H1 (cell line): ENCODE data around the gene CREBL2. TPM values are rescaled to one million over a fixed set of nuclear protein-coding genes. Genes with fewer than 3 reads are reported as not detected.

Source experiments
- CTCF ChIA-PET: fragments of 300-600 bp; sonication (Branson Sonifier 250); formaldehyde crosslinking; loops from one replicate; lab custom pipeline; 2021; ENCODE audit not compliant: partially characterized antibody; lab: Charles Lee
- POLR2A ChIA-PET: fragments of 300-600 bp; sonication (Branson Sonifier 250); formaldehyde crosslinking; loops from one replicate; lab custom pipeline; 2021; ENCODE audit warnings: inconsistent platforms; ENCODE audit not compliant: partially characterized antibody; lab: Charles Lee
- DNase-seq, 2 experiments: peaks; one replicate each; pipeline versions ENCODE4 v3.0.0 to v3.0.0-alpha.2; 2010 to 2022; ENCODE audit warnings: low spot score in 2 of 2, low read depth in 1 of 2, mixed read lengths in 1 of 2
- FAIRE-seq: peaks from 2 replicates; lab custom pipeline; 2011; peaks lifted over from hg19 to GRCh38; lab: Jason Lieb, UNC
- H2AFZ ChIP-seq: 2 replicates; pipeline ENCODE4 v1.8.1; 2012; ENCODE audit warnings: low read length, inconsistent platforms
- H2AK5ac ChIP-seq: 2 replicates; pipeline ENCODE4 v1.6.1; 2013; ENCODE audit warnings: low read depth, low read length
- H2BK120ac ChIP-seq: replicated peaks from 2 replicates; pipeline ENCODE3; 2013; ENCODE audit warnings: low read depth, low read length, inconsistent platforms
- H2BK12ac ChIP-seq: 2 replicates; pipeline ENCODE4 v1.6.1; 2013; ENCODE audit warnings: low read depth, low read length
- H2BK15ac ChIP-seq: 2 replicates; pipeline ENCODE4 v1.6.1; 2013; ENCODE audit warnings: low read length
- H2BK20ac ChIP-seq: 2 replicates; pipeline ENCODE4 v1.6.1; 2013; ENCODE audit warnings: low read length
- H2BK5ac ChIP-seq: 2 replicates; pipeline ENCODE4 v1.6.1; 2013; ENCODE audit warnings: low read depth, low read length
- H3K14ac ChIP-seq: 2 replicates; pipeline ENCODE4 v1.6.1; 2013; ENCODE audit warnings: inconsistent platforms; ENCODE audit not compliant: insufficient read length
- H3K18ac ChIP-seq: 2 replicates; pipeline ENCODE4 v1.6.1; 2013; ENCODE audit warnings: low read length; ENCODE audit errors: extremely low read depth
- H3K23ac ChIP-seq: 2 replicates; pipeline ENCODE4 v1.6.1; 2013; ENCODE audit warnings: inconsistent platforms; ENCODE audit not compliant: insufficient read length
- H3K23me2 ChIP-seq: 2 replicates; pipeline ENCODE4 v1.6.1; 2013; ENCODE audit warnings: low read depth, low read length
- H3K27ac ChIP-seq: 2 replicates; pipeline ENCODE4 v1.6.1; 2011; ENCODE audit warnings: low read depth, low read length, inconsistent platforms
- H3K27me3 ChIP-seq, 4 experiments: replicated peaks in 1 of 4; 1 replicate in 1 of 4; 2 replicates in 3 of 4; pipeline versions ENCODE4 v1.6.1 to v1.8.1; 2011 to 2013; ENCODE audit warnings: low read length in 3 of 4, mild to moderate bottlenecking in 3 of 4, inconsistent platforms in 2 of 4, mixed read lengths in 2 of 4, moderate library complexity in 1 of 4; ENCODE audit not compliant: control insufficient read depth in 3 of 4, insufficient read depth in 3 of 4; ENCODE audit errors: extremely low read depth in 1 of 4
- H3K36me3 ChIP-seq, 4 experiments: 2 replicates each; pipeline versions ENCODE4 v1.6.1 to v1.8.1; 2011 to 2013; ENCODE audit warnings: mild to moderate bottlenecking in 4 of 4, low read length in 3 of 4, moderate library complexity in 2 of 4, control low read depth in 1 of 4, inconsistent platforms in 1 of 4; ENCODE audit not compliant: insufficient read depth in 4 of 4, control insufficient read depth in 2 of 4
- H3K4ac ChIP-seq: replicated peaks from 2 replicates; pipeline ENCODE3; 2013; ENCODE audit warnings: low read length, low read depth, mixed read lengths, inconsistent platforms; ENCODE audit not compliant: insufficient read length
- H3K4me1 ChIP-seq, 4 experiments: replicated peaks in 1 of 4; 1 replicate in 1 of 4; 2 replicates in 3 of 4; pipeline versions ENCODE4 v1.6.1 to v1.8.1; 2011 to 2013; ENCODE audit warnings: low read length in 3 of 4, inconsistent platforms in 2 of 4, mixed read lengths in 1 of 4; ENCODE audit not compliant: insufficient read depth in 4 of 4, control insufficient read depth in 3 of 4
- H3K4me2 ChIP-seq, 2 experiments: 2 replicates each; pipeline versions ENCODE4 v1.6.1 to v1.8.1; 2011 to 2013; ENCODE audit warnings: low read depth in 2 of 2, low read length in 2 of 2, control low read depth in 1 of 2, inconsistent platforms in 1 of 2, mild to moderate bottlenecking in 1 of 2; ENCODE audit not compliant: insufficient read depth in 1 of 2
- H3K4me3 ChIP-seq, 4 experiments: fragments of 200-600, 300-600 bp in 1 of 4; sonication (generic), shearing (Covaris generic), sonication (Bioruptor Twin) in 1 of 4; 2 replicates each; pipeline versions ENCODE4 v1.5.1 to v1.8.1; 2011 to 2016; ENCODE audit warnings: low read length in 4 of 4, low read depth in 3 of 4, control low read depth in 2 of 4, inconsistent platforms in 2 of 4, mild to moderate bottlenecking in 2 of 4, mixed read lengths in 1 of 4, moderate library complexity in 1 of 4; ENCODE audit not compliant: insufficient read depth in 2 of 4; ENCODE audit errors: extremely low read depth in 1 of 4
- H3K56ac ChIP-seq: replicated peaks from 2 replicates; pipeline ENCODE3; 2013; ENCODE audit warnings: low read depth, mild to moderate bottlenecking, mixed read lengths, low read length, inconsistent platforms; ENCODE audit not compliant: insufficient read length
- H3K79me1 ChIP-seq: 2 replicates; pipeline ENCODE4 v1.6.1; 2013; ENCODE audit warnings: low read depth, low read length, control low read depth
- H3K79me2 ChIP-seq, 2 experiments: 2 replicates each; pipeline versions ENCODE4 v1.6.1 to v1.8.1; 2012 to 2013; ENCODE audit warnings: low read length in 2 of 2, mild to moderate bottlenecking in 2 of 2, inconsistent platforms in 1 of 2; ENCODE audit not compliant: insufficient read depth in 2 of 2, control insufficient read depth in 1 of 2
- H3K9ac ChIP-seq, 4 experiments: replicated peaks in 1 of 4; 1 replicate in 1 of 4; 2 replicates in 3 of 4; pipeline versions ENCODE4 v1.6.1 to v1.8.1; 2011 to 2013; ENCODE audit warnings: low read depth in 3 of 4, low read length in 3 of 4, control low read depth in 2 of 4, mild to moderate bottlenecking in 2 of 4, moderate library complexity in 2 of 4, inconsistent platforms in 1 of 4; ENCODE audit errors: extremely low read depth in 1 of 4
- H3K9me3 ChIP-seq, 2 experiments: 2 replicates each; pipeline versions ENCODE4 v1.6.1 to v1.8.1; 2012 to 2013; ENCODE audit warnings: mild to moderate bottlenecking in 2 of 2, moderate library complexity in 2 of 2, control low read depth in 1 of 2, inconsistent platforms in 1 of 2, low read depth in 1 of 2, low read length in 1 of 2, mixed read lengths in 1 of 2; ENCODE audit not compliant: insufficient read depth in 2 of 2
- H4K20me1 ChIP-seq, 2 experiments: replicated peaks in 1 of 2; 2 replicates each; pipeline versions ENCODE3 to v1.8.1; 2011 to 2013; ENCODE audit warnings: inconsistent platforms in 2 of 2, low read length in 2 of 2, mild to moderate bottlenecking in 1 of 2; ENCODE audit not compliant: insufficient read depth in 2 of 2, control insufficient read depth in 1 of 2
- H4K5ac ChIP-seq: 2 replicates; pipeline ENCODE4 v1.6.1; 2013; ENCODE audit warnings: low read length, low read depth, mixed read lengths, inconsistent platforms; ENCODE audit not compliant: insufficient read length
- H4K8ac ChIP-seq: 2 replicates; pipeline ENCODE4 v1.8.0; 2013; ENCODE audit warnings: mild to moderate bottlenecking, moderate library complexity, low read length, inconsistent platforms; ENCODE audit not compliant: insufficient read depth; ENCODE audit errors: extremely low read depth
- H4K91ac ChIP-seq: replicated peaks from 2 replicates; pipeline ENCODE3; 2013; ENCODE audit warnings: low read length, mixed read lengths, inconsistent platforms; ENCODE audit not compliant: insufficient read length
- CEBPB ChIP-seq: IDR thresholded peaks from 2 replicates; pipeline ENCODE4 v1.6.1; 2012; ENCODE audit warnings: low read depth, low read length
- EZH2 ChIP-seq: fragments of 200-600 bp; sonication (generic); IDR thresholded peaks from 2 replicates; pipeline ENCODE4 v1.7.1; 2012; ENCODE audit warnings: low read depth, mild to moderate bottlenecking, moderate library complexity, low read length, inconsistent platforms; ENCODE audit not compliant: severe bottlenecking
- GTF2F1 ChIP-seq: IDR thresholded peaks from 2 replicates; pipeline ENCODE4 v1.6.1; 2012; ENCODE audit warnings: low read depth, low read length, improper control_type of control experiment, borderline replicate concordance
- HDAC2 ChIP-seq, 2 experiments: fragments of 300-600 bp in 1 of 2; sonication (generic) in 1 of 2; IDR thresholded peaks; 2 replicates each; pipeline ENCODE4 v1.6.1; 2011 to 2012; ENCODE audit warnings: low read depth in 2 of 2, low read length in 2 of 2, mild to moderate bottlenecking in 2 of 2, moderate library complexity in 2 of 2, borderline replicate concordance in 1 of 2, inconsistent platforms in 1 of 2
- KDM1A ChIP-seq: fragments of 200-600, 300-600 bp; sonication (generic); IDR thresholded peaks from 2 replicates; pipeline ENCODE4 v1.7.1; 2016; ENCODE audit warnings: mild to moderate bottlenecking, low read length, borderline replicate concordance
- POLR2A ChIP-seq, 2 experiments: IDR thresholded peaks; 1 replicate in 1 of 2; 2 replicates in 1 of 2; pipeline ENCODE4 v1.6.1; 2011; ENCODE audit warnings: low read depth in 2 of 2, low read length in 2 of 2, mild to moderate bottlenecking in 2 of 2; ENCODE audit errors: control extremely low read depth in 1 of 2
- POLR2AphosphoS5 ChIP-seq: IDR thresholded peaks from 2 replicates; pipeline ENCODE4 v1.6.1; 2011; ENCODE audit warnings: low read depth, low read length
- POU5F1 ChIP-seq: IDR thresholded peaks from 2 replicates; pipeline ENCODE4 v1.6.1; 2011; ENCODE audit warnings: low read depth, mild to moderate bottlenecking, low read length, moderate library complexity
- RBBP5 ChIP-seq: IDR thresholded peaks from 2 replicates; pipeline ENCODE4 v1.7.1; 2012; ENCODE audit warnings: low read depth, mild to moderate bottlenecking, inconsistent platforms, low read length, moderate library complexity, borderline replicate concordance
- SP1 ChIP-seq: IDR thresholded peaks from 2 replicates; pipeline ENCODE4 v1.6.1; 2011; ENCODE audit warnings: low read depth, low read length
- SUZ12 ChIP-seq: fragments of 200-600 bp; sonication (generic); IDR thresholded peaks from 2 replicates; pipeline ENCODE4 v1.6.1; 2012; ENCODE audit warnings: mild to moderate bottlenecking, inconsistent platforms, low read length, moderate library complexity, mixed read lengths
- TAF7 ChIP-seq: optimal IDR thresholded peaks from 2 replicates; pipeline ENCODE3; 2011; ENCODE audit warnings: low read depth, mild to moderate bottlenecking, inconsistent platforms, low read length, moderate library complexity, borderline replicate concordance
- TBP ChIP-seq: IDR thresholded peaks from 2 replicates; pipeline ENCODE4 v1.6.1; 2011; ENCODE audit warnings: low read depth, low read length, improper control_type of control experiment
- WGBS, 2 experiments: shearing (Covaris generic) in 1 of 2; methylation state at CpG; one replicate each; pipeline versions ENCODE4 v1.1.6 to v1.1.7; 2013 to 2015; ENCODE audit warnings: low lambda C conversion rate in 2 of 2, mixed read lengths in 2 of 2, inconsistent platforms in 1 of 2, low coverage in 1 of 2, missing lambda C conversion rate in 1 of 2; ENCODE audit not compliant: insufficient replicate concordance in 2 of 2, insufficient coverage in 1 of 2, insufficient read length in 1 of 2; ENCODE audit errors: extremely low coverage in 1 of 2, missing lambda C conversion rate in 1 of 2; 5-methylcytosine and 5-hydroxymethylcytosine counted together
- polyA plus RNA-seq, 7 experiments: library from polyadenylated mRNA; depleted of rRNA in 3 of 7; stranded (reverse) in 5 of 7; unstranded in 2 of 7; fragments of >200 nt in 5 of 7; fragments of 200-250 nt in 2 of 7; gene quantifications; 1 replicate in 5 of 7; 2 replicates in 1 of 7; 4 replicates in 1 of 7; pipeline versions ENCODE4 v1.2.1 to v1.2.3, GENCODE V29; 2011 to 2013; ENCODE audit warnings: missing spikeins in 2 of 7, mixed read lengths in 2 of 7
- total RNA-seq: library from RNA; stranded (reverse); fragmentation: NEBNext Ultra II Directional; extraction: Animal tissue kit (Norgen Biotek cat#: 25700); gene quantifications from 2 replicates; pipeline ENCODE4 v1.2.1, GENCODE V29; 2021
- TF ChIP-seq, protein P1 (sequence below): IDR thresholded peaks from 2 replicates; pipeline ENCODE4 v1.6.1; 2012; ENCODE audit warnings: inconsistent platforms

The CREBL2 gene
- total and polyA plus RNA-seq, 2 of the 8 experiments (the other 6 are each of a cell fraction or from before 2014, with no cell fraction given) = 9.8 to 18.3 TPM

DNA sequence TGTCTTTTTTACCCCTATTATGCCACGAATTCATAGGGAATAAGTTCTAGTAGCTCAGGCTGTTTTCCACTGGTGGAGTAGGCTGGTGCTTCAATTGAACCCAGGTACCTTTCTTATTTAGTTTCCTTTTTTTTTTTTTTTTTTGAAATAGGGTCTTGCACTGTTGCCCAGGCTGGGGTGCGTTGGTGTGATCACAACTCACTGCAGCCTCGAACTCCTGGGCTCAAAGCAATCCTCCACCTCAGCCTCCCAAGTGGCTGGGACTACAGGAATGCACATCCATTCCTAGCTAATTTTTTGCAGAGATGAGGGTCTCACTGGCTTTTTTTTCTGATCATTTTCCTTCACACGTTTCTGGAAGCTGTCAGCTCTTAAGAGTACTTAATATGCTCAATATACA lies 2.7 kb downstream of the CREBL2 start:
- POLR2A ChIA-PET = interaction anchor here (0.6 to 0.7 kb wide), 2 partner anchors 19 to 22 kb away, joined by 3 read pairs; no protein-coding TSS in a partner anchor
- no peak overlapping the region for H3K56ac ChIP-seq
- H3K27me3 ChIP-seq = no peaks in the 10 kb centered on the region
- no peak overlapping the region for H4K5ac ChIP-seq
- H3K14ac ChIP-seq = no peak overlapping the region
- H3K9me3 ChIP-seq = peaks cover 0 to 8% of the 10 kb centered on the region in 2 experiments; a peak in 1 of 4 replicates
- H3K79me2 ChIP-seq = peaks cover 0 to 5% of the 10 kb centered on the region in 2 experiments; a peak in 1 of 4 replicates
- 98% methylated on average over 4 of the region's 4 CpGs; no CpG with 5 or more reads in 1 of the 2 experiments for WGBS, 2 experiments
- no peak overlapping the region for H2BK12ac ChIP-seq
- DNase-seq = no peak
- CTCF ChIA-PET = interaction anchor here (0.7 to 1.6 kb wide), 3 partner anchors 18 to 229 kb away, joined by 3 to 5 read pairs (median 4); no protein-coding TSS in a partner anchor
- H3K4me2 ChIP-seq = no peak overlapping the region
- no peak overlapping the region for H2AFZ ChIP-seq
- no peaks in the 10 kb centered on the region for H4K20me1 ChIP-seq
- peaks cover 0 to 11% (median 1%) of the 10 kb centered on the region in 4 experiments; a peak in 1 of 8 replicates for H3K36me3 ChIP-seq
- H2BK5ac ChIP-seq = no peak overlapping the region
- no peak overlapping the region for H3K18ac ChIP-seq
- H3K27ac ChIP-seq = no peak overlapping the region
- no peak for FAIRE-seq
- 0 out of 2 replicates have a peak, but pooled peaks cover 4% of the 10 kb centered on the region for H3K23me2 ChIP-seq
- H3K79me1 ChIP-seq = no peaks in the 10 kb centered on the region; the same call in 1 of the 2 replicates
- H4K8ac ChIP-seq = no peak overlapping the region
- H2BK15ac ChIP-seq = no peak overlapping the region
- no peak overlapping the region for H3K9ac ChIP-seq
- no peak overlapping the region for H3K4me3 ChIP-seq
- no peak overlapping the region for H2BK120ac ChIP-seq
- no peak overlapping the region for H3K4ac ChIP-seq
- H3K4me1 ChIP-seq = no peaks in the 10 kb centered on the region
- H2AK5ac ChIP-seq = no peak overlapping the region
- H2BK20ac ChIP-seq = no peak overlapping the region
- no peak overlapping the region for H4K91ac ChIP-seq
- no peak overlapping the region for H3K23ac ChIP-seq
- TF ChIP-seq POLR2A (IDR thresholded peaks at IDR 0.05; ENCODE audit: control extremely low read depth in 1 of 2, low read depth in 2 of 2, low read length in 2 of 2) = no peak
- TF ChIP-seq RBBP5 = no peak
- TF ChIP-seq, protein P1, sequence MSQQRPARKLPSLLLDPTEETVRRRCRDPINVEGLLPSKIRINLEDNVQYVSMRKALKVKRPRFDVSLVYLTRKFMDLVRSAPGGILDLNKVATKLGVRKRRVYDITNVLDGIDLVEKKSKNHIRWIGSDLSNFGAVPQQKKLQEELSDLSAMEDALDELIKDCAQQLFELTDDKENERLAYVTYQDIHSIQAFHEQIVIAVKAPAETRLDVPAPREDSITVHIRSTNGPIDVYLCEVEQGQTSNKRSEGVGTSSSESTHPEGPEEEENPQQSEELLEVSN = no peak
- no peak for TF ChIP-seq SP1
- no peak for TF ChIP-seq POU5F1
- TF ChIP-seq SUZ12 = no peak
- no peak for TF ChIP-seq POLR2AphosphoS5
- no peak for TF ChIP-seq EZH2
- no peak for TF ChIP-seq CEBPB
- no peak for TF ChIP-seq GTF2F1
- TF ChIP-seq TAF7 = no peak
- TF ChIP-seq HDAC2 (IDR thresholded peaks at IDR 0.05; ENCODE audit: borderline replicate concordance in 1 of 2, low read depth in 2 of 2, low read length in 2 of 2) = no peak
- no peak for TF ChIP-seq TBP
- TF ChIP-seq KDM1A = no peak
